GM19099 (cell line): Measurements from ENCODE around the gene BCO2.

ENCODE experiments used
- POLR2A ChIP-seq: IDR thresholded peaks from 3 replicates; pipeline ENCODE4 v1.6.1; 2011; ENCODE audit warnings: low read depth; ENCODE audit not compliant: insufficient read length; ENCODE audit errors: extremely low read depth

BCO2 gene

GRCh38 chr11:112186304-112186703 is 11.0 kb downstream of the BCO2 start:
- no peak for TF ChIP-seq POLR2A

GRCh38 chr11:112195951-112196351 is 20.6 kb downstream of the BCO2 start:
- no peak for TF ChIP-seq POLR2A

- no peak for TF ChIP-seq POLR2A
These were observed 21.3 kb downstream of the BCO2 start for GRCh38 chr11:112196519-112197087.

GRCh38 chr11:112200252-112200651 is 24.9 kb downstream of the BCO2 start:
- TF ChIP-seq POLR2A, result no peak

GRCh38 chr11:112206071-112206470 is 30.8 kb downstream of the BCO2 start:
- TF ChIP-seq POLR2A, result no peak

GRCh38 chr11:112210890-112211289 is 35.6 kb downstream of the BCO2 start:
- TF ChIP-seq POLR2A, result no peak

GRCh38 chr11:112211536-112211935 is 36.2 kb downstream of the BCO2 start:
- no peak for TF ChIP-seq POLR2A

GRCh38 chr11:112212290-112212689 is 37.0 kb downstream of the BCO2 start:
- TF ChIP-seq POLR2A, result no peak

- no peak for TF ChIP-seq POLR2A
These were observed 37.4 kb downstream of the BCO2 start for GRCh38 chr11:112212710-112213109.

GRCh38 chr11:112213753-112214152 is 38.4 kb downstream of the BCO2 start:
- TF ChIP-seq POLR2A, result no peak

GRCh38 chr11:112215621-112216020 is 40.3 kb downstream of the BCO2 start:
- no peak for TF ChIP-seq POLR2A

- no peak for TF ChIP-seq POLR2A
These were observed 41.3 kb downstream of the BCO2 start for GRCh38 chr11:112216561-112217105.

- no peak for TF ChIP-seq POLR2A
These were observed 44.3 kb downstream of the BCO2 start for GRCh38 chr11:112219476-112220232.

- TF ChIP-seq POLR2A, result no peak
These were observed 46.0 kb downstream of the BCO2 start for GRCh38 chr11:112221274-112221835.

- TF ChIP-seq POLR2A, result no peak
These were observed 47.0 kb downstream of the BCO2 start for GRCh38 chr11:112222303-112222702.

GRCh38 chr11:112223121-112223520 is 47.8 kb downstream of the BCO2 start:
- TF ChIP-seq POLR2A, result no peak
